Keratinocyte (primary cell): ENCODE results near the gene TRAF3. TPM values are rescaled to one million over a fixed set of nuclear protein-coding genes. Genes with fewer than 3 reads are reported as not detected.
A peak's percentile ranks its signal among the peaks of the same experiment; 100 is the strongest.

Experiments used
- DNase-seq: peaks from one replicate; pipeline ENCODE4 v3.0.0-alpha.2; 2011; ENCODE audit warnings: low read depth, missing footprints, low spot score
- FAIRE-seq: peaks from 2 replicates; lab custom pipeline; 2011; peaks lifted over from hg19 to GRCh38; lab: Jason Lieb, UNC
- H2AFZ ChIP-seq: 2 replicates; pipeline ENCODE4 v1.6.0; 2012; ENCODE audit warnings: low read length, control low read depth, inconsistent platforms; ENCODE audit not compliant: control insufficient read depth
- H3K27ac ChIP-seq: 2 replicates; pipeline ENCODE4 v1.5.1; 2011; ENCODE audit warnings: low read length; ENCODE audit not compliant: control insufficient read depth, insufficient read depth
- H3K27me3 ChIP-seq: 3 replicates; pipeline ENCODE4 v1.6.0; 2011; ENCODE audit warnings: low read length; ENCODE audit not compliant: control insufficient read depth, insufficient read depth; ENCODE audit errors: extremely low read depth
- H3K36me3 ChIP-seq, 2 experiments: 2 replicates in 1 of 2; 3 replicates in 1 of 2; pipeline ENCODE4 v1.5.1; 2011; ENCODE audit warnings: low read length in 2 of 2, mild to moderate bottlenecking in 1 of 2; ENCODE audit not compliant: control insufficient read depth in 2 of 2, insufficient read depth in 2 of 2; ENCODE audit errors: extremely low read depth in 1 of 2
- H3K4me1 ChIP-seq: 3 replicates; pipeline ENCODE4 v1.5.1; 2011; ENCODE audit warnings: low read length; ENCODE audit not compliant: control insufficient read depth, insufficient read depth; ENCODE audit errors: extremely low read depth
- H3K4me2 ChIP-seq: 3 replicates; pipeline ENCODE4 v1.6.0; 2011; ENCODE audit warnings: low read depth, low read length; ENCODE audit not compliant: control insufficient read depth, insufficient read depth; ENCODE audit errors: extremely low read depth
- H3K4me3 ChIP-seq, 3 experiments: fragments of 200-600 bp in 1 of 3; sonication (generic) in 1 of 3; 2 replicates in 2 of 3; 3 replicates in 1 of 3; pipeline ENCODE4 v1.5.1; 2011 to 2016; ENCODE audit warnings: low read length in 3 of 3, mild to moderate bottlenecking in 3 of 3, control low read depth in 2 of 3, inconsistent platforms in 1 of 3, low read depth in 1 of 3, mixed read lengths in 1 of 3, mixed run types in 1 of 3, moderate library complexity in 1 of 3; ENCODE audit not compliant: control insufficient read depth in 2 of 3, insufficient read depth in 2 of 3; ENCODE audit errors: extremely low read depth in 1 of 3
- H3K79me2 ChIP-seq: 2 replicates; pipeline ENCODE4 v1.6.0; 2012; ENCODE audit warnings: low read length; ENCODE audit not compliant: control insufficient read depth, insufficient read depth
- H3K9ac ChIP-seq: 3 replicates; pipeline ENCODE4 v1.6.0; 2011; ENCODE audit warnings: low read length; ENCODE audit not compliant: control insufficient read depth, insufficient read depth; ENCODE audit errors: extremely low read depth
- H3K9me1 ChIP-seq: 3 replicates; pipeline ENCODE4 v1.6.0; 2011; ENCODE audit warnings: low read length; ENCODE audit not compliant: control insufficient read depth, insufficient read depth; ENCODE audit errors: extremely low read depth
- H3K9me3 ChIP-seq: 2 replicates; pipeline ENCODE4 v1.5.1; 2012; ENCODE audit warnings: low read depth, low read length; ENCODE audit not compliant: control insufficient read depth
- H4K20me1 ChIP-seq: 3 replicates; pipeline ENCODE4 v1.6.0; 2011; ENCODE audit warnings: low read length; ENCODE audit not compliant: control insufficient read depth, insufficient read depth; ENCODE audit errors: extremely low read depth
- EZH2 ChIP-seq: IDR thresholded peaks from one replicate; pipeline ENCODE4 v1.6.1; 2012; ENCODE audit warnings: inconsistent platforms, mild to moderate bottlenecking, low read length, moderate library complexity
- dilution Hi-C: fragments of 300-500 bp; cut with MboI; formaldehyde crosslinking; loops from one replicate; pipeline ENCODE4 v1.7.0; 2020; ENCODE audit warnings: low sequenced_read_pairs; ENCODE audit not compliant: extremely low pct_ligation_motif_present
- polyA plus RNA-seq, 5 experiments: library from polyadenylated mRNA; depleted of rRNA in 3 of 5; stranded (reverse) in 3 of 5; stranded (forward) in 1 of 5; unstranded in 1 of 5; fragments of >200 nt; gene quantifications; 1 replicate in 1 of 5; 2 replicates in 3 of 5; 3 replicates in 1 of 5; pipeline versions ENCODE4 v1.2.1 to v1.2.3, GENCODE V29; 2011 to 2012; ENCODE audit warnings: missing spikeins in 2 of 5, low read depth in 1 of 5, low replicate concordance in 1 of 5
- TF ChIP-seq, protein P1 (sequence below), 3 experiments: IDR thresholded peaks in 1 of 3; conservative IDR thresholded peaks in 1 of 3; optimal IDR thresholded peaks in 1 of 3; 2 replicates in 2 of 3; 3 replicates in 1 of 3; pipeline versions ENCODE3 to v1.5.1; 2011; ENCODE audit warnings: low read length in 3 of 3, mild to moderate bottlenecking in 3 of 3, moderate library complexity in 2 of 3, control low read depth in 1 of 3, inconsistent platforms in 1 of 3; ENCODE audit not compliant: insufficient read depth in 2 of 3; ENCODE audit errors: extremely low read depth in 1 of 3

The TRAF3 gene
- polyA plus RNA-seq, 1 donor (not counting 4 experiments of a cell fraction or from before 2014, with no cell fraction given), result 12.5 TPM

DNA sequence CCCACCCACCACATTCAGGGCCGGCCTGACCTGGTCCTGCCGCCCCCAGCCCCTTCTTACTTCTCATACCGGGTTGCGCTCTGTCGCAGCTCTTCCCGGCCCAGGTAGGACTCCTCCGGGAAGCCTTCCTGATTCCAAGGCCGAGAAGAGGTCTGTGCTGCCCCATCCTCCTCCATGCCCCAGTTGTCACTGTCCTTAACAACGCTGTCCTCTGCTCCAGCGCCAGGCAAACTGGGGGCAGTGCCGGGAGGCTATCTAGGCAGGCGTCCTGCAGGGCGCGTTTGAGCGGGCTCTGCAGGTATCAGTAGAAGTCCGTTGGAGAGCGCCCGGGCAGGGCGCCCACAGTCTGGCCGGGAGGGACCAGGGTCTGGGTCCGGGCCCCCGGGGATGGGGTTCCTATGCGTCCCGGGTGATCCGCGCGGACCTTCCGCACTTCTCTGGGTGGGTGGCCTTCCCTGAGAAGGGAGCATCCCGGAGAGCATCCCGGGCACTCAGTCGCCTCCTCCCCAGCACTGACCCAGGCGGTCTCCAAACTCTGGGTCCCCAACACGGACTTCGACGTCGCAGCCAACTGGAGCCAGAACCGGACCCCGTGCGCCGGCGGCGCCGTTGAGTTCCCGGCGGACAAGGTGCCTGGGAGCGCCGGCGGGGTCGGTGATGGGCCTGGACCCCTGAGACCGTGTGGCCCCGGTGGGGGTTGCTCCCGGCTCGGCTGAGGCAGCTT, 146.1 kb downstream of the TRAF3 start:
- Histone ChIP-seq H3K9me1 (no peaks in the 10 kb centered on the region), H3K4me3 (peak overlapping the region; percentile 11 to 35 (median 29)), H3K79me2 (no peaks in the 10 kb centered on the region), H3K9me3 (peaks cover 1% of the 10 kb centered on the region), H4K20me1 (no peaks in the 10 kb centered on the region), H2AFZ (no peak overlapping the region), H3K27me3 (peaks cover 28% of the 10 kb centered on the region), H3K4me1 (peaks cover 19% of the 10 kb centered on the region), H3K9ac (peak overlapping the region; percentile 33), H3K4me2 (peak overlapping the region; percentile 74), H3K27ac (no peak overlapping the region), H3K36me3 (no peaks in the 10 kb centered on the region)
- dilution Hi-C loops, result no loop called here
- DNase-seq (no peak), FAIRE-seq (no peak)
- peak; percentile 94 for TF ChIP-seq EZH2
- TF ChIP-seq, protein P1, sequence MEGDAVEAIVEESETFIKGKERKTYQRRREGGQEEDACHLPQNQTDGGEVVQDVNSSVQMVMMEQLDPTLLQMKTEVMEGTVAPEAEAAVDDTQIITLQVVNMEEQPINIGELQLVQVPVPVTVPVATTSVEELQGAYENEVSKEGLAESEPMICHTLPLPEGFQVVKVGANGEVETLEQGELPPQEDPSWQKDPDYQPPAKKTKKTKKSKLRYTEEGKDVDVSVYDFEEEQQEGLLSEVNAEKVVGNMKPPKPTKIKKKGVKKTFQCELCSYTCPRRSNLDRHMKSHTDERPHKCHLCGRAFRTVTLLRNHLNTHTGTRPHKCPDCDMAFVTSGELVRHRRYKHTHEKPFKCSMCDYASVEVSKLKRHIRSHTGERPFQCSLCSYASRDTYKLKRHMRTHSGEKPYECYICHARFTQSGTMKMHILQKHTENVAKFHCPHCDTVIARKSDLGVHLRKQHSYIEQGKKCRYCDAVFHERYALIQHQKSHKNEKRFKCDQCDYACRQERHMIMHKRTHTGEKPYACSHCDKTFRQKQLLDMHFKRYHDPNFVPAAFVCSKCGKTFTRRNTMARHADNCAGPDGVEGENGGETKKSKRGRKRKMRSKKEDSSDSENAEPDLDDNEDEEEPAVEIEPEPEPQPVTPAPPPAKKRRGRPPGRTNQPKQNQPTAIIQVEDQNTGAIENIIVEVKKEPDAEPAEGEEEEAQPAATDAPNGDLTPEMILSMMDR (optimal IDR thresholded peaks at IDR 0.05 in 1 of 3, IDR thresholded peaks at IDR 0.05 in 1 of 3, conservative IDR thresholded peaks at IDR 0.05 in 1 of 3; ENCODE audit: extremely low read depth in 1 of 3, insufficient read depth in 2 of 3, low read length in 3 of 3), result no peak

DNA sequence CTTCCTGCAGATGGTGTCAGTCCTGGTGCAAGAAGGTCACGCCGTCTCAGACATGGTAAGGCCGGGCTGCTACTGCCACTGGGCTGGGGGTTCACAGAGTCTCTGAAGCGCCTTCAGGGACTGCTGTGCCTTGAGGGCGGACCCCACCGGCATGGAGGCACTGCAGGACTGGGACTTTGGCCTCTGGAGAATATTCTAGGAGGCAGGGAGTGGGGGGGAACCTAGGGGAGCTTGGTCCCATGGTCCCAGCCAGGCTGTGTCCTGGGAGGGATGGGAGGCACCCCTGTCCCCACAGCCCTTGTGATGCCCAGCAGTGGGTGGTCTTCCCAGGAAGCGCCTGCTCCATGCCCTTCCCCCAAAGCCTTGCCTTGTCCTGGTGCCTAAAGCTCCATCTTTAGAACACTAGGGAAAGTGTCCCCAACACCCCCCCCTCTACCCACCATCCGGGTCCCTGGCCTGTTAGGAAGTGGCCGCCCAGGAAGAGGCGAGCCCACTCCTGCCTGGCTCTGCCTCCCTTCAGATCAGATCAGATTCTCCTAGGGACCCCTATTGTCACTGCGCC, 146.8 kb downstream of the TRAF3 start:
- H3K79me2 ChIP-seq, result no peaks in the 10 kb centered on the region
- no peak overlapping the region for H3K27ac ChIP-seq
- peaks cover 34% of the 10 kb centered on the region for H3K27me3 ChIP-seq
- H3K9me3 ChIP-seq, result peaks cover 1% of the 10 kb centered on the region
- no peak overlapping the region for H3K9ac ChIP-seq
- no peak for FAIRE-seq
- no peak for TF ChIP-seq EZH2
- TF ChIP-seq, protein P1 (optimal IDR thresholded peaks at IDR 0.05 in 1 of 3, IDR thresholded peaks at IDR 0.05 in 1 of 3, conservative IDR thresholded peaks at IDR 0.05 in 1 of 3; ENCODE audit: extremely low read depth in 1 of 3, insufficient read depth in 2 of 3, low read length in 3 of 3), result no peak
- DNase-seq, result no peak
- dilution Hi-C loops, result no loop called here
- peaks cover 22% of the 10 kb centered on the region for H3K4me1 ChIP-seq
- H3K4me3 ChIP-seq, result no peak overlapping the region
- no peaks in the 10 kb centered on the region for H3K36me3 ChIP-seq
- no peaks in the 10 kb centered on the region for H3K9me1 ChIP-seq
- H4K20me1 ChIP-seq, result no peaks in the 10 kb centered on the region
- H2AFZ ChIP-seq, result no peak overlapping the region
- no peak overlapping the region for H3K4me2 ChIP-seq
